GM12878 (cell line): ENCODE results near the gene NR2E3. TPM values are rescaled to one million over a fixed set of nuclear protein-coding genes. Genes with fewer than 3 reads are reported as not detected.

Source experiments
- BRCA1 ChIP-seq: IDR thresholded peaks from 2 replicates; pipeline ENCODE4 v1.6.1; 2011; ENCODE audit warnings: low read depth, low read length, improper control_type of control experiment
- ETV6 ChIP-seq, 2 experiments: fragments of 450-650 bp in 1 of 2; IDR thresholded peaks in 1 of 2; conservative IDR thresholded peaks in 1 of 2; 2 replicates each; pipeline ENCODE4 v1.6.1; 2014; ENCODE audit warnings: antibody characterized with exemption in 1 of 2, borderline replicate concordance in 1 of 2, low read depth in 1 of 2, mild to moderate bottlenecking in 1 of 2, moderate library complexity in 1 of 2
- FOXK2 ChIP-seq: fragments of 450-650 bp; IDR thresholded peaks from 2 replicates; pipeline ENCODE4 v1.6.1; 2017; ENCODE audit warnings: mild to moderate bottlenecking, moderate library complexity
- GABPA ChIP-seq: IDR thresholded peaks from 2 replicates; pipeline ENCODE4 v1.6.1; 2014; ENCODE audit warnings: antibody characterized with exemption, low read depth, mild to moderate bottlenecking, inconsistent platforms
- TBL1XR1 ChIP-seq: IDR thresholded peaks from 2 replicates; pipeline ENCODE4 v1.6.1; 2012; ENCODE audit warnings: low read depth, low read length, improper control_type of control experiment
- ZBTB11 ChIP-seq: fragments of 450-650 bp; formaldehyde crosslinking; IDR thresholded peaks from 2 replicates; pipeline ENCODE4 v1.5.0; 2022; ENCODE audit warnings: mild to moderate bottlenecking, missing genetic modification characterization
- ZNF207 ChIP-seq: fragments of 450-650 bp; IDR thresholded peaks from 2 replicates; pipeline ENCODE4 v1.6.1; 2014; ENCODE audit warnings: antibody characterized with exemption, mild to moderate bottlenecking, borderline replicate concordance
- polyA plus RNA-seq, 11 experiments: library from polyadenylated mRNA; depleted of rRNA in 4 of 11; unstranded in 6 of 11; stranded (reverse) in 5 of 11; fragments of >200 nt; fragmentation: Nextera tagmentation in 4 of 11; fragmentation: Illumina TruSeq in 1 of 11; extraction: Ambion mirVana in 4 of 11; extraction: Trizol in 1 of 11; gene quantifications; 1 replicate in 1 of 11; 2 replicates in 10 of 11; pipeline versions ENCODE4 v1.2.1 to v1.2.3, GENCODE V29; 2011 to 2016; ENCODE audit warnings: inconsistent platforms in 2 of 11, missing spikeins in 2 of 11, low read depth in 1 of 11
- total RNA-seq, 4 experiments: library from RNA; depleted of rRNA in 3 of 4; stranded (reverse); fragments of >200 nt in 3 of 4; fragmentation: Illumina TruSeq in 1 of 4; extraction: Trizol in 1 of 4; gene quantifications; 2 replicates each; pipeline versions ENCODE4 v1.2.1 to v1.2.3, GENCODE V29; 2013 to 2021
- TF ChIP-seq, protein P1 (sequence below): IDR thresholded peaks from 2 replicates; pipeline ENCODE4 v1.6.1; 2012; ENCODE audit warnings: low read depth, low read length, improper control_type of control experiment
- TF ChIP-seq, protein P2 (sequence below), 3 experiments: IDR thresholded peaks in 2 of 3; conservative IDR thresholded peaks in 1 of 3; 2 replicates each; pipeline ENCODE4 v1.5.1; 2011; ENCODE audit warnings: low read depth in 3 of 3, low read length in 3 of 3, mild to moderate bottlenecking in 3 of 3, control low read depth in 2 of 3, moderate library complexity in 2 of 3, inconsistent platforms in 1 of 3, mixed read lengths in 1 of 3; ENCODE audit not compliant: control insufficient read depth in 2 of 3, insufficient read depth in 1 of 3; ENCODE audit errors: extremely low read depth in 1 of 3

The NR2E3 gene
- total and polyA plus RNA-seq, 10 of the 15 experiments (the other 5 are each of a cell fraction or from before 2014, with no cell fraction given), result 0.05 to 0.11 (median 0.11) TPM; not detected in 7

GRCh38 chr15:71788646-71789579 is 21.4 kb upstream of the NR2E3 start (continued):
- TF ChIP-seq, protein P1, sequence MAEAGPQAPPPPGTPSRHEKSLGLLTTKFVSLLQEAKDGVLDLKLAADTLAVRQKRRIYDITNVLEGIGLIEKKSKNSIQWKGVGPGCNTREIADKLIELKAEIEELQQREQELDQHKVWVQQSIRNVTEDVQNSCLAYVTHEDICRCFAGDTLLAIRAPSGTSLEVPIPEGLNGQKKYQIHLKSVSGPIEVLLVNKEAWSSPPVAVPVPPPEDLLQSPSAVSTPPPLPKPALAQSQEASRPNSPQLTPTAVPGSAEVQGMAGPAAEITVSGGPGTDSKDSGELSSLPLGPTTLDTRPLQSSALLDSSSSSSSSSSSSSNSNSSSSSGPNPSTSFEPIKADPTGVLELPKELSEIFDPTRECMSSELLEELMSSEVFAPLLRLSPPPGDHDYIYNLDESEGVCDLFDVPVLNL, result no peak
- no peak for TF ChIP-seq TBL1XR1
- TF ChIP-seq ZNF207, result no peak
- no peak for TF ChIP-seq GABPA
- TF ChIP-seq FOXK2, result no peak
- TF ChIP-seq ETV6 (conservative IDR thresholded peaks at IDR 0.05 in 1 of 2, IDR thresholded peaks at IDR 0.05 in 1 of 2; ENCODE audit: borderline replicate concordance in 1 of 2, low read depth in 1 of 2), result no peak
- no peak for TF ChIP-seq BRCA1
- TF ChIP-seq, protein P2, sequence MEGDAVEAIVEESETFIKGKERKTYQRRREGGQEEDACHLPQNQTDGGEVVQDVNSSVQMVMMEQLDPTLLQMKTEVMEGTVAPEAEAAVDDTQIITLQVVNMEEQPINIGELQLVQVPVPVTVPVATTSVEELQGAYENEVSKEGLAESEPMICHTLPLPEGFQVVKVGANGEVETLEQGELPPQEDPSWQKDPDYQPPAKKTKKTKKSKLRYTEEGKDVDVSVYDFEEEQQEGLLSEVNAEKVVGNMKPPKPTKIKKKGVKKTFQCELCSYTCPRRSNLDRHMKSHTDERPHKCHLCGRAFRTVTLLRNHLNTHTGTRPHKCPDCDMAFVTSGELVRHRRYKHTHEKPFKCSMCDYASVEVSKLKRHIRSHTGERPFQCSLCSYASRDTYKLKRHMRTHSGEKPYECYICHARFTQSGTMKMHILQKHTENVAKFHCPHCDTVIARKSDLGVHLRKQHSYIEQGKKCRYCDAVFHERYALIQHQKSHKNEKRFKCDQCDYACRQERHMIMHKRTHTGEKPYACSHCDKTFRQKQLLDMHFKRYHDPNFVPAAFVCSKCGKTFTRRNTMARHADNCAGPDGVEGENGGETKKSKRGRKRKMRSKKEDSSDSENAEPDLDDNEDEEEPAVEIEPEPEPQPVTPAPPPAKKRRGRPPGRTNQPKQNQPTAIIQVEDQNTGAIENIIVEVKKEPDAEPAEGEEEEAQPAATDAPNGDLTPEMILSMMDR (IDR thresholded peaks at IDR 0.05 in 2 of 3, conservative IDR thresholded peaks at IDR 0.05 in 1 of 3; ENCODE audit: control insufficient read depth in 2 of 3, extremely low read depth in 1 of 3, insufficient read depth in 1 of 3, low read depth in 3 of 3, low read length in 3 of 3), result no peak
- TF ChIP-seq ZBTB11, result no peak
- TF ChIP-seq, all 136 proteins: peak for 0
